OCI-LY3 (cell line): ENCODE data around the gene ACO1.

ENCODE experiments used
- H2AFZ ChIP-seq: fragments of 200-600, 300-600 bp; shearing (Covaris generic); 2 replicates; pipeline ENCODE4 v1.6.0; 2014; ENCODE audit warnings: antibody characterized with exemption, low read depth, low read length
- H3K27ac ChIP-seq: fragments of 200-600, 300-600 bp; sonication (generic); 2 replicates; pipeline ENCODE4 v1.5.1; 2014; ENCODE audit warnings: mild to moderate bottlenecking, low read length, moderate library complexity, mixed read lengths
- H3K27me3 ChIP-seq: fragments of 200-600, 300-600 bp; sonication (generic); 2 replicates; pipeline ENCODE4 v1.6.1; 2014; ENCODE audit warnings: low read depth, low read length, mixed read lengths
- H3K36me3 ChIP-seq: fragments of 200-600, 300-600 bp; sonication (generic); replicated peaks from 2 replicates; pipeline ENCODE3; 2014; ENCODE audit warnings: low read depth, low read length, mixed read lengths
- H3K4me1 ChIP-seq: fragments of 300-600, 200-600 bp; sonication (generic); 2 replicates; pipeline ENCODE4 v1.6.1; 2014; ENCODE audit warnings: low read length, mixed read lengths
- H3K4me2 ChIP-seq: fragments of 200-600, 300-600 bp; sonication (generic); 2 replicates; pipeline ENCODE4 v1.6.1; 2014; ENCODE audit warnings: low read length, mixed read lengths
- H3K4me3 ChIP-seq: fragments of 300-600, 200-600 bp; sonication (generic); 2 replicates; pipeline ENCODE4 v1.5.1; 2014; ENCODE audit warnings: antibody characterized with exemption, mild to moderate bottlenecking, low read length, moderate library complexity
- H3K79me2 ChIP-seq: fragments of 300-600, 200-600 bp; shearing (Covaris generic); 2 replicates; pipeline ENCODE4 v1.6.1; 2014; ENCODE audit warnings: mild to moderate bottlenecking, low read length, mixed read lengths
- H3K9ac ChIP-seq: fragments of 300-600, 200-600 bp; shearing (Covaris generic); 2 replicates; pipeline ENCODE4 v1.6.0; 2014; ENCODE audit warnings: mild to moderate bottlenecking, low read length, moderate library complexity
- H3K9me3 ChIP-seq: fragments of 200-600, 300-600 bp; shearing (Covaris generic); 2 replicates; pipeline ENCODE4 v1.6.1; 2014; ENCODE audit warnings: low read length, mixed read lengths; ENCODE audit not compliant: insufficient read depth
- H4K20me1 ChIP-seq: fragments of 200-600, 300-600 bp; sonication (generic); 2 replicates; pipeline ENCODE4 v1.6.1; 2016; ENCODE audit warnings: low read length, mixed read lengths; ENCODE audit not compliant: insufficient read depth
- CTCF ChIP-seq: fragments of 200-600, 300-600 bp; sonication (generic); IDR thresholded peaks from 2 replicates; pipeline ENCODE4 v1.5.1; 2014; ENCODE audit warnings: antibody characterized with exemption, low read length, low read depth
- EZH2phosphoT487 ChIP-seq: fragments of 200-600 bp; shearing (Covaris generic); IDR thresholded peaks from 2 replicates; pipeline ENCODE4 v1.6.1; 2018; ENCODE audit warnings: antibody characterized with exemption, mixed run types, low read depth

The ACO1 gene

DNA sequence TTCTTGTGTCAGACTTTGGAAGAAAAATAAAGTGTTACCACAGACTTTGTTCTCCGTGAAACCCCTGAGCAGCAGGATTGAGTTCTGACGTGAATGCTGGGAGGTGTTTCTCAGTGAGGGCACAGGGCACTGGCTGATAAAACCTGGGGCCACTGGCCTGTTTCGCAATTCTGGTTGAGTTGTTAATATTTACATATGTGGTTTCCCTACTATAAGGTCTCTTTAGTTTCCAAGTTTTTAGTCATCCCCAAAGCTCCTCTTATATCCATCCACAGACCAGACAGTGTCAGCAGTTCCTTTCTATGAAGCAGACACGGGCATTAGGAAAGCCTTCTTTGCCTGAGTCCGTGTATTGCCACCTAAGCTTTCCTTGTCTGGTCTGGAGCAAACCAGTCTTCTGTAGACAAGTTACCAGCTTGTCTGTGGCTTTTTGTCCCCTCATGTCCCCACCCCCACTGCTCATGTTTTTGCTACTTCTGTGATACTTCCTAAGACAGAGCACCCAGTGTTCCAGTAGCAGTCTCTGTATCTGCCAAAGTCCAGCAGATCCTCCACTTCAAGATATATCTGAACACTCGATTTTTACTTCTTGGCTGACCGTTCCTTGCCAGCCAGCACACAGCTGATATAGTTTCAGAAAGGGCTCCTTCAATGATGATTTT lies 42.0 kb downstream of the ACO1 start:
- Histone ChIP-seq H3K36me3 (peaks cover 8% of the 10 kb centered on the region), H3K4me2 (no peak overlapping the region), H3K4me3 (no peak overlapping the region), H3K4me1 (no peaks in the 10 kb centered on the region), H3K79me2 (no peaks in the 10 kb centered on the region), H3K9ac (no peak overlapping the region), H3K27ac (no peak overlapping the region), H3K27me3 (no peaks in the 10 kb centered on the region), H4K20me1 (no peaks in the 10 kb centered on the region), H2AFZ (no peak overlapping the region), H3K9me3 (no peaks in the 10 kb centered on the region)
- TF ChIP-seq EZH2phosphoT487 (no peak), CTCF (no peak)

DNA sequence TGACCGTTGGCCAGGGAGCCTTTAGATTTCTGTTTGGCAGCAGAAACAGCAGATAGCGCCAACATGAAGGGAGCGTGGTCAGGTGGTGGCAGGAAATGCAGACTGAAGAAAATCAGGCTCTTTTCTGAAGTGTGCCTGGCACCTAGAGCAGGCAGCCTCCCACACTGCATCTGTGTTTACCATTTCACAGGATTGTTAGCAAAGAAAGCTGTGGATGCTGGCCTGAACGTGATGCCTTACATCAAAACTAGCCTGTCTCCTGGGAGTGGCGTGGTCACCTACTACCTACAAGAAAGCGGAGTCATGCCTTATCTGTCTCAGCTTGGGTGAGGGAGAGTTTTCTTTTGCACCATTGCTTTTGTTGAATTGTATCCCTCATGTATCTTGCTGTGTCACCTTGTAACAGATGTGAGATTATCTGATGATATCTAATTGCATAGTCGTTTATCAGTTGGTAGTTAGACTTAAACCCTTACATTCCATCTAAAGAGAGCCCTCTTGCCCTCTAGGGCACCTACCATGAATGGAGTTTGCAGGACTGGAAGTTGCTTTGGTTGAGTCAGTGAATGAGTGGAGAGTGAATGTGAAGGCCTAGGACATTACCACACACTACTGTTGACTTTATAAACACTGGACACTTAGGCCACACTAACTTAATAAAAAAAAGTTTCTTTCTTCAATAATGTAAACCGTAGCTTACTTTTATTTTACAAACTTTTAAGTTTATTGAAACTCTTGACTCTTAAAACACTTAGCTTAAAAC lies 42.8 kb downstream of the ACO1 start:
- Histone ChIP-seq H3K27me3 (no peaks in the 10 kb centered on the region), H3K36me3 (peaks cover 8% of the 10 kb centered on the region), H4K20me1 (no peaks in the 10 kb centered on the region), H2AFZ (no peak overlapping the region), H3K27ac (no peak overlapping the region), H3K9ac (no peak overlapping the region), H3K4me3 (no peak overlapping the region), H3K9me3 (no peaks in the 10 kb centered on the region), H3K4me1 (no peaks in the 10 kb centered on the region), H3K4me2 (no peak overlapping the region), H3K79me2 (no peaks in the 10 kb centered on the region)
- TF ChIP-seq CTCF (no peak), EZH2phosphoT487 (no peak)

GRCh38 chr9:32430720-32431119 lies 46.3 kb downstream of the ACO1 start:
- H3K4me3 ChIP-seq: no peak overlapping the region
- no peaks in the 10 kb centered on the region for H3K4me1 ChIP-seq
- no peak overlapping the region for H2AFZ ChIP-seq
- no peak overlapping the region for H3K9ac ChIP-seq
- no peak overlapping the region for H3K27ac ChIP-seq
- no peaks in the 10 kb centered on the region for H3K9me3 ChIP-seq
- no peak overlapping the region for H3K4me2 ChIP-seq
- H3K27me3 ChIP-seq: no peaks in the 10 kb centered on the region
- H3K36me3 ChIP-seq: peaks cover 4% of the 10 kb centered on the region
- no peaks in the 10 kb centered on the region for H4K20me1 ChIP-seq
- H3K79me2 ChIP-seq: no peaks in the 10 kb centered on the region
- TF ChIP-seq EZH2phosphoT487 (no peak), CTCF (no peak)

DNA sequence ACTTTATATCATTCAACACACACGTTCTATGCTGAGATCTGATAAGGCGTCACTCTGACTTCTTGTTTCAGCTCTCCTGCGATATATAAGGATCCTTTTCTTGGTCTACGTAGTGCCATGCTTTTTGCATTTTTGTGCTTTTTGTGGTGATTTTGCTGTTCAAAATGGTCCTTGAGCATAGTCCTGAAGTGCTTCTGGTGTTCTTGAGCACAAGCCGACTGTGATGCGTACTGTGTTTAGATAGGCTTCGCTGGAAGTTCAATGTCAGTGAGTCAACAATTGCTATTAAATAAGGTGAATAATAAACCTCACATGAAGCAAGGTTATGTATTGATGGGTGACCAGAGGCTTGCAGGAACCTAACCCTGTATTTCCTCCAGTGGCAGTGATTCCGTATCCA lies 46.8 kb downstream of the ACO1 start:
- Histone ChIP-seq H3K79me2 (no peaks in the 10 kb centered on the region), H3K27ac (no peak overlapping the region), H2AFZ (no peak overlapping the region), H4K20me1 (no peaks in the 10 kb centered on the region), H3K4me2 (no peak overlapping the region), H3K4me1 (no peaks in the 10 kb centered on the region), H3K36me3 (peaks cover 2% of the 10 kb centered on the region), H3K27me3 (no peaks in the 10 kb centered on the region), H3K9me3 (no peaks in the 10 kb centered on the region), H3K9ac (no peak overlapping the region), H3K4me3 (no peak overlapping the region)
- TF ChIP-seq EZH2phosphoT487: no peak
- TF ChIP-seq CTCF: no peak
